Suprapubic skin (tissue), 4 donors: ENCODE data around the gene OTUD5. TPM values are rescaled to one million over a fixed set of nuclear protein-coding genes. Genes with fewer than 3 reads are reported as not detected.

Experiments
- DNase-seq, 2 donors: peaks; one replicate each; pipeline ENCODE4 v3.0.0-alpha.2; 2019; ENCODE audit warnings: low spot score in 2 of 2
- H3K27ac ChIP-seq: fragments of 200-600 bp; sonication (generic); one replicate; pipeline ENCODE4 v1.5.1; 2019
- H3K27me3 ChIP-seq: fragments of 200-600 bp; sonication (generic); one replicate; pipeline ENCODE4 v1.5.1; 2019
- H3K36me3 ChIP-seq: fragments of 200-600 bp; sonication (generic); one replicate; pipeline ENCODE4 v1.5.1; 2019
- H3K4me1 ChIP-seq: fragments of 200-600 bp; sonication (generic); one replicate; pipeline ENCODE4 v1.5.1; 2019
- H3K4me3 ChIP-seq: fragments of 200-600 bp; sonication (generic); one replicate; pipeline ENCODE4 v1.5.1; 2019; ENCODE audit warnings: mild to moderate bottlenecking
- H3K9me3 ChIP-seq: fragments of 200-600 bp; sonication (generic); one replicate; pipeline ENCODE4 v1.5.1; 2019
- CTCF ChIP-seq, 2 donors: fragments of 200-600 bp in 1 of 2; fragments of 450-650 bp in 1 of 2; sonication (generic) in 1 of 2; IDR thresholded peaks; one replicate each; pipeline ENCODE4 v1.5.1; 2016 to 2019; ENCODE audit warnings: antibody characterized with exemption in 2 of 2, mild to moderate bottlenecking in 1 of 2, moderate library complexity in 1 of 2
- EP300 ChIP-seq: sonication (generic); formaldehyde crosslinking; IDR thresholded peaks from one replicate; pipeline ENCODE4 v1.6.1; 2017; ENCODE audit warnings: antibody characterized with exemption
- POLR2A ChIP-seq, 2 donors: fragments of 450-650 bp; IDR thresholded peaks; one replicate each; pipeline ENCODE4 v1.6.1; 2017; ENCODE audit warnings: antibody characterized with exemption in 2 of 2, mild to moderate bottlenecking in 2 of 2, moderate library complexity in 2 of 2
- POLR2AphosphoS5 ChIP-seq, 3 donors: sonication (generic); formaldehyde crosslinking; IDR thresholded peaks; one replicate each; pipeline ENCODE4 v1.6.1; 2017; ENCODE audit warnings: antibody characterized with exemption in 3 of 3
- WGBS: methylation state at CpG from one replicate; pipeline ENCODE4 v1.1.5; 2018; 5-methylcytosine and 5-hydroxymethylcytosine counted together
- total RNA-seq, 4 donors: library from RNA; depleted of rRNA; stranded (reverse); fragments of >200 nt; gene quantifications; one replicate each; pipeline ENCODE4 v1.1.0, GENCODE V29; 2016

The OTUD5 gene
- total RNA-seq, 4 donors from 2014 or later, result 32.3 to 50.1 (median 46.2) TPM

- 61% methylated on average over 1 of the region's 1 CpG for WGBS
- Histone ChIP-seq H3K9me3 (no peaks in the 10 kb centered on the region), H3K4me3 (no peak overlapping the region), H3K36me3 (peaks cover 17% of the 10 kb centered on the region), H3K27ac (no peak overlapping the region), H3K27me3 (no peaks in the 10 kb centered on the region), H3K4me1 (peaks cover 18% of the 10 kb centered on the region)
- DNase-seq, result no peak
- TF ChIP-seq EP300, result no peak
- no peak for TF ChIP-seq POLR2A (IDR thresholded peaks at IDR 0.05)
- TF ChIP-seq CTCF (IDR thresholded peaks at IDR 0.05), result no peak
- TF ChIP-seq POLR2AphosphoS5 (IDR thresholded peaks at IDR 0.05), result no peak
These were observed 48.8 kb downstream of the OTUD5 start for GRCh38 chrX:48908600-48908999.

- DNase-seq, result no peak
- H3K9me3 ChIP-seq, result no peaks in the 10 kb centered on the region
- no peak overlapping the region for H3K4me3 ChIP-seq
- H3K27ac ChIP-seq, result no peak overlapping the region
- WGBS, result 91% methylated on average over 17 of the region's 20 CpGs
- TF ChIP-seq POLR2A (IDR thresholded peaks at IDR 0.05) (no peak), EP300 (no peak), POLR2AphosphoS5 (IDR thresholded peaks at IDR 0.05) (no peak), CTCF (IDR thresholded peaks at IDR 0.05) (no peak)
- H3K27me3 ChIP-seq, result no peaks in the 10 kb centered on the region
- H3K4me1 ChIP-seq, result peaks cover 4% of the 10 kb centered on the region
- H3K36me3 ChIP-seq, result peaks cover 40% of the 10 kb centered on the region
These were observed 52.2 kb downstream of the OTUD5 start for GRCh38 chrX:48905090-48905790.

- 87% methylated on average over 11 of the region's 14 CpGs for WGBS
- Histone ChIP-seq H3K27me3 (no peaks in the 10 kb centered on the region), H3K27ac (no peak overlapping the region), H3K9me3 (no peaks in the 10 kb centered on the region), H3K4me3 (no peak overlapping the region), H3K36me3 (peaks cover 40% of the 10 kb centered on the region), H3K4me1 (no peaks in the 10 kb centered on the region)
- TF ChIP-seq CTCF (IDR thresholded peaks at IDR 0.05), result no peak
- no peak for TF ChIP-seq EP300
- TF ChIP-seq POLR2AphosphoS5 (IDR thresholded peaks at IDR 0.05), result no peak
- TF ChIP-seq POLR2A (IDR thresholded peaks at IDR 0.05), result no peak
- DNase-seq, result no peak
These were observed 52.8 kb downstream of the OTUD5 start for GRCh38 chrX:48904626-48905025.

- H3K27me3 ChIP-seq, result no peaks in the 10 kb centered on the region
- WGBS, result 91% methylated on average over 8 of the region's 8 CpGs
- no peak overlapping the region for H3K4me3 ChIP-seq
- no peak overlapping the region for H3K27ac ChIP-seq
- no peaks in the 10 kb centered on the region for H3K4me1 ChIP-seq
- peaks cover 40% of the 10 kb centered on the region for H3K36me3 ChIP-seq
- no peaks in the 10 kb centered on the region for H3K9me3 ChIP-seq
- no peak for DNase-seq
- TF ChIP-seq POLR2AphosphoS5 (IDR thresholded peaks at IDR 0.05), result no peak
- TF ChIP-seq EP300, result no peak
These were observed 53.2 kb downstream of the OTUD5 start for GRCh38 chrX:48904180-48904579.

- Histone ChIP-seq H3K27me3 (no peaks in the 10 kb centered on the region), H3K4me3 (no peak overlapping the region), H3K36me3 (peaks cover 40% of the 10 kb centered on the region), H3K9me3 (no peaks in the 10 kb centered on the region), H3K4me1 (no peaks in the 10 kb centered on the region), H3K27ac (no peak overlapping the region)
- no peak for DNase-seq
- TF ChIP-seq POLR2AphosphoS5 (IDR thresholded peaks at IDR 0.05), result no peak
- no peak for TF ChIP-seq EP300
- no peak for TF ChIP-seq CTCF (IDR thresholded peaks at IDR 0.05)
- no peak for TF ChIP-seq POLR2A (IDR thresholded peaks at IDR 0.05)
- 86% methylated on average over 6 of the region's 6 CpGs for WGBS
These were observed 54.1 kb downstream of the OTUD5 start for GRCh38 chrX:48903290-48903689.

- H3K4me3 ChIP-seq, result no peak overlapping the region
- H3K36me3 ChIP-seq, result peaks cover 40% of the 10 kb centered on the region
- DNase-seq, result no peak
- no peaks in the 10 kb centered on the region for H3K9me3 ChIP-seq
- H3K27me3 ChIP-seq, result no peaks in the 10 kb centered on the region
- H3K4me1 ChIP-seq, result no peaks in the 10 kb centered on the region
- WGBS, result 84% methylated on average over 12 of the region's 14 CpGs
- H3K27ac ChIP-seq, result no peak overlapping the region
- TF ChIP-seq POLR2AphosphoS5 (IDR thresholded peaks at IDR 0.05) (no peak), CTCF (IDR thresholded peaks at IDR 0.05) (no peak), POLR2A (IDR thresholded peaks at IDR 0.05) (no peak), EP300 (no peak)
These were observed 54.6 kb downstream of the OTUD5 start for GRCh38 chrX:48902776-48903175.
